HG03045 (cell line): Measurements from ENCODE around the gene C2CD4A.
"Not testable (repeated sequence)": the region's sequence is repeated elsewhere in the genome, so short reads cannot be mapped to it uniquely, and the experiment has no call there.

ENCODE experiments used
- ATAC-seq: cut with Tn5 transposase; IDR thresholded peaks from one replicate; pipeline ENCODE4 v1.9.1; 2021; ENCODE audit warnings: mild to moderate bottlenecking, moderate library complexity; ENCODE audit not compliant: unreplicated experiment

Gene C2CD4A, protein sequence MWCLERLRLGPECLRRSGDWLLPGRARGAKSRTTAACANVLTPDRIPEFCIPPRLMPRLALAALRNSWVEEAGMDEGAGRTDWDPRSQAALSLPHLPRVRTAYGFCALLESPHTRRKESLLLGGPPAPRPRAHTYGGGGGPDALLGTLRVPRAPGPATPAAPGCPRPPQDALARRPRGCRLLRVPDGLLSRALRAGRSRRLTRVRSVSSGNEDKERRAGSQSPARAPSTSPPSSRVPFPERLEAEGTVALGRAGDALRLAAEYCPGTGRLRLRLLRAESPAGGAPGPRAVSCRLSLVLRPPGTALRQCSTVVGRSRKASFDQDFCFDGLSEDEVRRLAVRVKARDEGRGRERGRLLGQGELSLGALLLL

GRCh38 chr15:62066663-62067447 lies at the start of gene C2CD4A:
Gene C2CD4A, plus strand, starts transcription at chr15:62066977. Its CDS starts 637 bp downstream, at chr15:62067614.
- ATAC-seq: no peak

DNA sequence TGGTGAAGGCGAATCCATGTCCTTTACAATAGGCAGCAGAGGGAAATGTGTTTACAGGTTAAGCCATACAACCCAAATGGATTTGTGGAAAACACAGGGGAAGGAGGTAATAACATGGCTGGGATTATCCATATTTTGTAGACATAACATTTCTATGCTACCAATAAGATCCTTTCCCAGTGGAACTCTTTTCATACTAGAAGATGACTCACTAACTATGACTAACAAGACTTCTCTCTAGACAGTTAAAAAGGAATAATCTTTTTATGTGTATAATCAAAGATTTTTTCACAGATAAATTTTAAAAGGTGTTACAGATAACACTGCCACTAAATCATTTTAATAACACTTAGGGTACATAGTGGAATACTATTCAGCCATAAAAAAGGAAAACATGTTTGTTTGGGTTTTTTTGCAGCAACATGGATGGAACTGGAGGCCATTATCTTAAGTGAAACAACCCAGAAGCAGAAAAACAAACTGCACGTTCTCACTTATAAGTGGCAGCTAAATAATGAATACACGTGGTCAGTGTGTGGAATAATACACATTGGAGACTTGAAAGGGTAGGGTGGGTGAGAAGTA lies 46.1 kb upstream of the C2CD4A start:
- no peak for ATAC-seq

DNA sequence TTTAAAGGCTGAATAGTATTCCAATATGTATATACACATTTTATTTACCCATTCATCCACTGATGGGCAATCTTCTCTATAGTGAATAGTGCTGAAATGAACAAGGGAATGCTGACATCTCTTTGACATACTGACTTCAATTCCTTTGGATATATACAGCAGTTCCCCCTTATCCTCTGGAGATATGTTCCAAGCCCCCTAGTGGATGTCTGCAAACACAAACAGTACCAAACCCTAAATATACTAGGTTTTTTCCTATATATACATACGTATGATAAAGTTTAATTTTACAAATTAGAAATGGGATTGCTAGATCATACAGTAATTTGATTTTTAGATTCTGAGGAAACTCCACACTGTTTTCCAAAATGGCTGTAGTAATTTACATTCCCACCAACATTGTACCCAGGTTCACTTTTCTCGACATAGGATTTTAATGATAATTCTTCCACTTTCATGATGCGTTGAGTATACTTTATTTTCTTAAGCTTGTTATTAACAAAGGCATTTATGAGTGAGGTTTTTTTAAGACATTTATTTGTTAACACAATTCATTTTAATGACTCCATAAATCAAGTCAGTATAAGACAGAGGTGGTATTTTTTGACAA lies 44.7 kb upstream of the C2CD4A start:
- ATAC-seq: no peak

DNA sequence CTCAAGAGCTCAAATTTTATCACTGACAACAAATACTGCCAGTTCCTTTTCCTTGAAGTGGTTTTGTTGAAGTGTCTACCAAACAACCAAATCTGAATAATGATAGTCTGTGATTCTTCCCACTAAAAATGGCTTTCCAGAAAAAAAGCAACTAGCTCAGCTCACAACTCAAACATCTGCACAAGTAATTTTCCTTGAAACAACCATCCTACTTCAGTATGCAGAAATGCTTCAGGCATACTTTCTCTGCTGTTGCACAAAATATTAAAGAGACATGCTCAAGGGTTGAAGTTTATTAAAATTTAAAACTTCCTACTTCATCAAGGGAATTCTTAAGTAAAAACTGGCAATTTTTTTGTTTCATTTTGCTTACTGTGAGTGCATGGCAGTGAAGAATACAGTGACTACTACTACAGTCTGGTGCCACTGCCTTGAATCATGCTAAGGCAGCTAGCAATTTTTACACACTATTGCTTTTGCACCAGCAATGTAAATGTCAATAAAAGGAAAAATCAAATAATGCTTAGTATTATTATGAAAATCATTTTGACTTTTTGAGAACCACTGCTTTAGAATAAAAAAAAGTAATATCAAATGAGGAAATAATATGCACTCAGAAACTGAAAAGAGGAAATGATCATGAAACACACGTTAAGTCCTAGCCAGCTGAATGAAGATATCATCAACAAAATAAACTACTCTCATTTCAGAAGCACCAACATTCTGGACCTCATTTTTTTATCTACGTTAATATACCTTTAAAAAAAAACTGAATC lies 40.1 kb upstream of the C2CD4A start:
- no peak for ATAC-seq

DNA sequence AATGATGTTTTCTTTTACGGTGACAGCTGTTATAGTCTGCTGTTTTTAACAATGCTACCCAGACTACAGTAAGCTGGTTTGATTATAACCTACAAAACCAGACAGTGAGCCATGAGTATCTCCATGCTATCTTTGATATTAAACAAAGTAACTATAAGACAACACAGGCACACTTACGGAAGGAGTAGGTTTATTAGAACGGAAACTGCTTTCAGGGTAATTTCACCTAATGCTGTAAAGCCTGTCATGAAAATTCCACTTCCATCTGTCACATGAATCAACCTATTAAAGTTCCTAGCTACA lies 39.6 kb upstream of the C2CD4A start:
- no peak for ATAC-seq

- no peak for ATAC-seq
Observed at GRCh38 chr15:62027916-62028315, 38.9 kb upstream of the C2CD4A start.

- no peak for ATAC-seq
Observed at GRCh38 chr15:62035256-62035924, 31.4 kb upstream of the C2CD4A start.

DNA sequence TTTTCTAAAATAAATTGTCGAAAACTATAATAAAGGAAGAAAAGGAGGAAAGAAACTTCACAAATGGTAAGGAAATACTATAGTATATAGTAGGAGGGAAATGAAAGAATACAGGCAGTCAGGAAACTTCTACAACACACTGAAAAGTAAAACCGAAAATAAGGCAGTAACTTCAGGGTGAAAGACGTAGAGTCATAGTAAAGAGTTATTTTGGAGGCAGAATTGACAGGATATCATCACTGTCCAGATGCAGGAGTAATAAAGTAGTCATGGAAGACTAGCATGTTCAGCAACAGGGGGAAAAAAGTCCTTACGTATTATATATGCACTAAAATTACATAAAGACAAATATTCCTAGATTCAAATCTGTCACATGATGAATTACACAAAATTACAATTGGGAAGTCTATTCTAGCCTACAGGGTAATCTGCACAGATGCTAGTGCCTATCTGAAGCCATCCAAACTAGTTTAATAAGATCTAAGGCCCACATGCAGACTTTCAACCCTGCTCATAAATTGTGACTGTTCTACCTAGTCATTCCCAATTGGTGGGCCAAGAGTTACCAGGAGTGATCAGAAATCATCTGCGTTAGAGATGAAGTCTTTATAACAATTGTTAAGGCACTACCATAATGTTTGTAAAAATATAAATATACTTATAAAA lies 20.6 kb upstream of the C2CD4A start:
- no peak for ATAC-seq

- no peak for ATAC-seq
Observed at GRCh38 chr15:62047282-62047827, 19.4 kb upstream of the C2CD4A start.

- ATAC-seq: not testable (repeated sequence)
Observed at GRCh38 chr15:62048254-62048653, 18.5 kb upstream of the C2CD4A start.

GRCh38 chr15:62050115-62050514 lies 16.7 kb upstream of the C2CD4A start:
- no peak for ATAC-seq

GRCh38 chr15:62051166-62051565 lies 15.6 kb upstream of the C2CD4A start:
- no peak for ATAC-seq

DNA sequence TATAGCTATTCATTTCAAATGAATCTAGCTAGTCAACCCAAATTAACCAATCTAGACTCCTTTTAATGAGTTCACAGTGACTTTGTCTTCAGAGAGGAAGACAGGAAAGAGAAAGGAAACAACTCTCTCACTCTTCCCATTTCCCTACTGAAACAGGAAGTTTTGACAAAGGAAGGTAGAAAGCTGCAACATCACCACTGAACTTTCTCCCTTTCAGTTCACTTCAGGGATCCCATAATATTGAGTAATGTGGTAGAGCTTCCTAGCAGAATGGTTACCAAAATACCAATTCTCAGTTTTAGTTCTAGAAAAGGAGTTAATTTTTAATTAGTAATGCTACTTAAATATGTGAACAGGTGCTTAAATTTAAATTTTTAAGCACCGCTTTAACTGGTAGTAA lies 14.1 kb upstream of the C2CD4A start:
- ATAC-seq: no peak

GRCh38 chr15:62053439-62054085 lies 13.2 kb upstream of the C2CD4A start:
- ATAC-seq: no peak

GRCh38 chr15:62054979-62055378 lies 11.8 kb upstream of the C2CD4A start:
- no peak for ATAC-seq

- no peak for ATAC-seq
Observed at GRCh38 chr15:62057341-62057980, 9.3 kb upstream of the C2CD4A start.

DNA sequence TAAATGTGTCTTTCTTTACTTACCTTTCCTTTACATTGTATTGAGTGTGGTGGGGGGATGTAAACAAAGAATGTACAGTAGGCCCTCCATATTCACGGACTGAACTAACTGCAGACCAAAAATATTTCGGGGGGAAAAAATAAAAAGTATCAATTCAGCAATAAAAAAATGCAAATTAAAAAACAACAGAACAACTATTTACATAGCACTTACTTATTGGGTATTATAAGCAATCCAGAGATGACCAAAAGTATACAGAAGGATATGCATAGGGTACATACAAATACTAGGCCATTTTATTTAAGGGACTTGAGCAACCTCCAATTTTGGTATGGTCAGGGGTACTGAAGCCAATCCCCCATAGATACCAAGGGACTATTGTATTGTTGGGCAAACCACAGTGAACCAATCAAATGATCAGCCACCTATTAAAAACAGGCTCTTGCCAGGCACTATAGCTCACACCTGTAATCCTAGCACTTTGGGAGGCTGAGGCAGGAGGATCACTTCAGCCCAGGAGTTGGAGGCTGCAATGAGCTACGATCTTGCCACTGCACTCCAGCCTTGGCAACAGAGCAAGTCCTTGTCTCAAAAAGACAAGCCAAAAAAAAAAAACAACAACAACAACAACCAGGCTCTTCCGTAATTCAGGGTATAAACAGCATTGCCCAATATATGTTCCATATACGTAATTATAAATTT lies 8.3 kb upstream of the C2CD4A start:
- no peak for ATAC-seq
